ENCODE data around the gene MIA2.

The MIA2 gene

DNA sequence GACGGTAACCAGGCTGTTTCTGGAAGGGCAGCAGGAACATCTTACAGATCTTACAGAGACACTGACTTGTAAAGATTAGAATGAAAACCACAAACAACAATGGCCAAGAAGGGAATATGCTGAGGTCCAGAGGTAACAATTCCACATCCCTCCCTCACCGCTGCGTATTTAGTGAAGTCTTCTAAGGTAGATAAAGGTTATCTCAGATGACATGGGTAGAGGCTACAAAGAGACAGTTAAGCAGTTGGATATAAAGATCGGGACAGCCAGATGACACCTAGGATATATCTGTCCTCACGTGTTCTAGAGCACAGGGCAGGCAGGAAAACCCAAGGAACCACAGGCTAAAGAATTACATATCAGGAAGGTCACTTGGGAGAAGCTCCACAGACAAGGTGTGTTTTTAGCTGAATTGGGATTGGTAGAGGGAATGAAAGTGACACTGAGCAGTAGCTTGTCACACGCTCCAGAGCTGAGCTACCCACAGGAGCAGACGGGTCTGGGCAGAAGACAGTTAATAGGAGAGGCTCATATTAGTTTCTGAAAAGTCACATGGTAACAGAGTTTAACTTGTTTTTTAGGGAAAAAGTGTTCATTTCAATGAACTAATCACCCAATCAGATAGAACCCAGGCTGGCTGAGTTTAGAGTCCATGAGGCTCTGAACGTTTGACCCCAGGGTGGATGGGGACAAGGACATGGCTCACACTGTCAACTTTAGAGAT, 83.3 kb downstream of the MIA2 start:
- Histone ChIP-seq H3K4me2 (ENCODE audit: low read length) (no peak overlapping the region), H3K27ac (ENCODE audit: low read depth, low read length) (no peak overlapping the region), H4K20me1 (ENCODE audit: control insufficient read depth, insufficient read depth, low read depth, low read length) (no peaks in the 10 kb centered on the region), H3K4me3 (ENCODE audit: low read length) (no peak overlapping the region), H3K79me2 (ENCODE audit: control insufficient read depth, low read length) (no peaks in the 10 kb centered on the region), H3F3A (ENCODE audit: control insufficient read depth, insufficient read depth) (no peaks in the 10 kb centered on the region), H3K27me3 (ENCODE audit: control insufficient read depth, low read length) (no peaks in the 10 kb centered on the region), H3K9me3 (ENCODE audit: control insufficient read depth, insufficient read depth, low read length) (no peaks in the 10 kb centered on the region), H3K36me3 (ENCODE audit: control insufficient read depth, low read length) (peaks cover 9% of the 10 kb centered on the region), H3K9me2 (replicated peaks; ENCODE audit: control insufficient read depth, low read length) (no peaks in the 10 kb centered on the region), H3K4me1 (ENCODE audit: control insufficient read depth, low read length) (no peaks in the 10 kb centered on the region)
- no peak for TF ChIP-seq CTCF (IDR thresholded peaks at IDR 0.05; ENCODE audit: low read depth, low read length, poor library complexity, severe bottlenecking)
- no peak for TF ChIP-seq EZH2phosphoT487 (IDR thresholded peaks at IDR 0.05; ENCODE audit: borderline replicate concordance, low read length)

DNA sequence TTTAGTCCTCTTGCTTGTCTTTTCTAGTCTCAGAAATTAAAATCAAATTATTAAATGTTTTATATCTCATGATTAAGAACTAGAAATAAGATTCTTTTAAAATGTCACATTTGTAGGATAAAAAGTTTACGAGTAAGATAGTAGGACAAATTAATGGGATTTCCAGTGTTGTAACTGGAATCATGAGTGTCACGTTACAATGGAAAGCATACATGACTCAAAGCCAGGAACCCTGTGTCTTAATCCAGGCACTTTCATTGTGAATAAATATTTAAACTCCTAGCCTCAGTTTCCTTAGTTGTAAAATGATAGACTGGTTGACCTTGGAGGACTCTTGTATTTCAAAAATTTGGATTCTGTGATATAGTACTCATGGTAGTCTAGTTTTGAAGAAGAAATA, 84.9 kb downstream of the MIA2 start:
- no peak overlapping the region for H3K27ac ChIP-seq (ENCODE audit: low read depth, low read length)

GRCh38 chr14:39319381-39319780, 85.7 kb downstream of the MIA2 start:
- peaks cover 9% of the 10 kb centered on the region for H3K36me3 ChIP-seq (ENCODE audit: control insufficient read depth, low read length)
- no peak overlapping the region for H3K4me2 ChIP-seq (ENCODE audit: low read length)
- no peaks in the 10 kb centered on the region for H3F3A ChIP-seq (ENCODE audit: control insufficient read depth, insufficient read depth)
- no peaks in the 10 kb centered on the region for H3K27me3 ChIP-seq (ENCODE audit: control insufficient read depth, low read length)
- no peaks in the 10 kb centered on the region for H3K4me1 ChIP-seq (ENCODE audit: control insufficient read depth, low read length)
- no peaks in the 10 kb centered on the region for H3K79me2 ChIP-seq (ENCODE audit: control insufficient read depth, low read length)
- no peaks in the 10 kb centered on the region for H3K9me3 ChIP-seq (ENCODE audit: control insufficient read depth, insufficient read depth, low read length)
- no peak overlapping the region for H3K27ac ChIP-seq (ENCODE audit: low read depth, low read length)
- TF ChIP-seq CTCF (IDR thresholded peaks at IDR 0.05; ENCODE audit: low read depth, low read length, poor library complexity, severe bottlenecking) (no peak), EZH2phosphoT487 (IDR thresholded peaks at IDR 0.05; ENCODE audit: borderline replicate concordance, low read length) (no peak)
- no peak overlapping the region for H3K4me3 ChIP-seq (ENCODE audit: low read length)
- no peaks in the 10 kb centered on the region for H4K20me1 ChIP-seq (ENCODE audit: control insufficient read depth, insufficient read depth, low read depth, low read length)
- H3K9me2 ChIP-seq (replicated peaks; ENCODE audit: control insufficient read depth, low read length): no peaks in the 10 kb centered on the region

More for the DNA sequence above, 84.9 kb downstream of the MIA2 start:
- H3K79me2 ChIP-seq (ENCODE audit: control insufficient read depth, low read length): no peaks in the 10 kb centered on the region
- no peak overlapping the region for H3K4me3 ChIP-seq (ENCODE audit: low read length)
- H3K36me3 ChIP-seq (ENCODE audit: control insufficient read depth, low read length): peaks cover 9% of the 10 kb centered on the region
- H3K4me2 ChIP-seq (ENCODE audit: low read length): no peak overlapping the region
- TF ChIP-seq CTCF (IDR thresholded peaks at IDR 0.05; ENCODE audit: low read depth, low read length, poor library complexity, severe bottlenecking) (no peak), EZH2phosphoT487 (IDR thresholded peaks at IDR 0.05; ENCODE audit: borderline replicate concordance, low read length) (no peak)
- H3K9me3 ChIP-seq (ENCODE audit: control insufficient read depth, insufficient read depth, low read length): no peaks in the 10 kb centered on the region
- no peaks in the 10 kb centered on the region for H3K27me3 ChIP-seq (ENCODE audit: control insufficient read depth, low read length)
- H3K4me1 ChIP-seq (ENCODE audit: control insufficient read depth, low read length): no peaks in the 10 kb centered on the region
- H3K9me2 ChIP-seq (replicated peaks; ENCODE audit: control insufficient read depth, low read length): no peaks in the 10 kb centered on the region
- H3F3A ChIP-seq (ENCODE audit: control insufficient read depth, insufficient read depth): no peaks in the 10 kb centered on the region
- no peaks in the 10 kb centered on the region for H4K20me1 ChIP-seq (ENCODE audit: control insufficient read depth, insufficient read depth, low read depth, low read length)
